ENCODE data around the gene AMIGO3.

GRCh38 chr3:49700014-49700413 is 19.5 kb downstream of the AMIGO3 start:
- TF ChIP-seq CTCF (IDR thresholded peaks at IDR 0.05; ENCODE audit: insufficient read depth, low read length, poor library complexity, severe bottlenecking) (no peak), EZH2phosphoT487 (conservative IDR thresholded peaks at IDR 0.05; ENCODE audit: low read length) (no peak)

Measured in SU-DHL-6 (cell line).